Measurements from ENCODE around the gene GPRC5B.

Gene GPRC5B

DNA sequence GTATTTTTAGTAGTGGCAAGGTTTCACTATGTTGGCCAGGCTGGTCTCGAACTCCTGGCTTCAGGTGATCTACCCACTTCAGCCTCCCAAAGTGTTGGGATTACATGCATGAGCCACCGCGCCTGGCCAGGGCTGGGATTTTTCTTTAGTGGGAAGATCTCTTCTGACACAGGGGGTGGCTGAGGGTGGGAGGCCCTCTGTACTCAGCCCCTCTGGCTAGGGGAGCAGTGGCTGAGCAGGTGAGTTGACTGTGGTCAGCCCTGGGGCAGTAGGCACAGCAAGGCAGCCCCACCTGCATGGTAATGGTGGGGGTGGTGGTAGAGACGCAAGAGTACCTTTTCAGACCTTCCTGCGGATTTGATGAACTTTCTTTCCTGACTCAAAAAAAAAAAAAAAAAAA, 12.3 kb upstream of the GPRC5B start:
- no peak for DNase-seq (ENCODE audit: low read depth)

- DNase-seq (ENCODE audit: low read depth) = no peak
Observed at GRCh38 chr16:19894586-19894985, 9.9 kb upstream of the GPRC5B start.

DNA sequence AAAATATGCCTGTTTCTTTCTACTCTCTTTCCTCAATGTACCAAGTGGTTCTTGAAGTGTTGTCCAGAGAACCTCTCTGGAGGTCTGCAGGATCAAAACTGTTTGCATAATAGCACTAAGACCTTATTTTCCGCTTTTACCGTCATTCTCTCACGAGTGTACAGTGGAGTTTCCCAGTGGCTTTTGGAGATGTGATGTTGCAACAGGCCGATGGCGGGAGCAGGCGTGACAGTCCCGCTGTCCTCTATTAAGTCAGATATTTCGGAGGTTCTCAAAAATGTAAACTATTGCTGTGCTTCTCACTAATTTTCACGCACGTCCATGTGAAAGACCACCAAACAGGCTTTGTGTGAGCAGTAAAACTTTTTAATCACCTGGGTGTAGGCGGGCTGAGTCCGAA, 8.3 kb upstream of the GPRC5B start:
- no peak for DNase-seq (ENCODE audit: low read depth)

GRCh38 chr16:19890901-19891300, 6.3 kb upstream of the GPRC5B start:
- no peak for DNase-seq (ENCODE audit: low read depth)

- no peak for DNase-seq (ENCODE audit: low read depth)
Observed at GRCh38 chr16:19888834-19889233, 4.2 kb upstream of the GPRC5B start.

- DNase-seq (ENCODE audit: low read depth) = peak; percentile 33
Observed at GRCh38 chr16:19886073-19886941, 1.7 kb upstream of the GPRC5B start.

- no peak for DNase-seq (ENCODE audit: low read depth)
Observed at GRCh38 chr16:19885451-19886072, 914 bp upstream of the GPRC5B start.

GRCh38 chr16:19883966-19884485, 622 bp downstream of the GPRC5B start:
- no peak for DNase-seq (ENCODE audit: low read depth)

DNA sequence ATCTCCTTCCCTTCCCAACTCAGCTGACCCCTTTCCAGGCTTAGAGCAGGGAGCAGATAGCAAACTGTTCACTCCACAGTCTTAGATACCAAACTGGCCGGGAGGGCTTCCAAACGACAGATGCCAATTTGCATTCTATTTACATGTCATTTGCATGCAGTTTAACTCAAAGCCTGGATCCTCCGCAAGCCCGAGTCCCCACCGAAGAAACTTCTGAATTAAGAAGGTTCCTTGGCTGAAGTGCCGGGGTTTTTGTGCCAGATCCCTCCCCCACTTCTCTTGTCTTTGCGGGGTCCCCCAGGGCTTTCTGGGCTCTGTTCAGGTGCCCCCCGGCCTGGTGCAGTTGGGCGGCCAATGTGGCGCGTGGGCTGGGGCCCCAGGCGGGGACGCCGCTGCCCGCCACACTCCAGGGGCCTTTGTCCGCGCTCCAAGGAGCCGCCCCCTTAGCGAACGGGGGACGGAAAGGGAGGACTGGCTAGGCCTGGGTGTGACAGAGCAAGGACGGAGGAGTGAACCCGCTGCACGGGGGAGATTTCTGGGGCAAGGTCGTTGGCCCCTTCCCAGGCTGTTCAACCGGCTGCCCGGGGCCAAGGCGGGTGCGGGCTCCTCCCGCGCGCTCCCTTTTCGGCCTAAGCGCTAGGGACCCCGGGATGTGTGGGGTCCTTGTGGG, 1.2 kb downstream of the GPRC5B start:
- no peak for DNase-seq (ENCODE audit: low read depth)

DNA sequence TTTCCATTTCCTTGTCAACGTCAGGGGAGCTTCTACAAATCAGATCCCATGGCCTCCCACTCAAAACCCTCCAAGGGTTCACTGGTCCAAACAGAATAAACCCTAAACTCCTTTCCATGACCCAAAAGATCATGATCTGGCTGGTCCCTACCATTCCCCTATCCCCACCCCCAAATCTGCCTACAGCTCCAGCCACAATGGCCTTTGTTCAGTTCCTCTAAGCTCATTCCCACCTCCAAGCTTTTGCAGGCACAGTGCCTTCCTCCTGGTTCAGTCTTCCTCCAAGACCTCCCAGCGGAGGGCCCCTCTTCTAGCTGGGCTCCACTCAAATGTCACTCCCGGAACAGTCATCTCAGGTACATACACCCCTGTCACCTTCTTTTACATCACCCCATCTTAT, 2.0 kb downstream of the GPRC5B start:
- no peak for DNase-seq (ENCODE audit: low read depth)

DNA sequence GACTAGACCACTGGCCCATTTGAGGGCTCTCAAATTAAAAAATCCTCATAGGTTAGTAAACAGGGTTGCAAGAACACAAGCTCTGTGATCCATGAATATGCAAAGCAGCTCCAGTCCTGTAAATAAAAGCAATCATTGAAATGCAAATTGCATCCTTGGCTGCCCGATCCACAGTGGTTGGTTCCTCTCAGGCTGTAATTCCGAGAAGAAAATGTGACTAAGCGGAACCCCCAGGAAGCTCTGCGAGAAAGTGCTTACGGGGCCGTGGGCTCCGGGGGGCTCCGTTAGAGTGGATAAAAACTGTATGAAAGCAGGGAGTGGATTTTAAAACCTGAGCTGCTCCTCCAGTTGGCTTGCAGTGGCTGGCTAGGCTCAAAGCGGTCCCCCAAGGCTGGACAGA, 2.5 kb downstream of the GPRC5B start:
- DNase-seq (ENCODE audit: low read depth) = no peak

DNA sequence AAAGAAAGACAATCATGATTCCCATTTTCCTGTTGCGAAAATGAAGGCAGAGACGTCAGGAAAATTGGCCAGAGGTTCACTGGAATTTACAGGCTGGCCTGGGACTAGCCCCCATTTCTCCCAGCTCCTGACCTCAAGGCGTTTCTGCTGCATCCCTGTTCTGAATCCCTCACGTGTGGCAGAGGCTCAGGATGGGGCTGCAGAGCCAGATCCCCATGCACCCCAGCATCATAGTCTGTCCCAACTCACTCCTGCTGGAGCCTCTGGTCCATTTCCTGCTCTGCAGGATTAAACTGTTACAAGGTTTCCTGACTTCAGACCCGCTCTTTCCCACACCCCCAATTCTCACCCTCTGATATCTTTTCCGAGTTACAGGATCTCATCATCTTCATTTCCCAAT, 2.9 kb downstream of the GPRC5B start:
- DNase-seq (ENCODE audit: low read depth) = no peak

- no peak for DNase-seq (ENCODE audit: low read depth)
Observed at GRCh38 chr16:19881028-19881427, 3.6 kb downstream of the GPRC5B start.

GRCh38 chr16:19879241-19879792, 5.3 kb downstream of the GPRC5B start:
- no peak for DNase-seq (ENCODE audit: low read depth)

- DNase-seq (ENCODE audit: low read depth) = no peak
Observed at GRCh38 chr16:19878757-19879156, 5.9 kb downstream of the GPRC5B start.

DNA sequence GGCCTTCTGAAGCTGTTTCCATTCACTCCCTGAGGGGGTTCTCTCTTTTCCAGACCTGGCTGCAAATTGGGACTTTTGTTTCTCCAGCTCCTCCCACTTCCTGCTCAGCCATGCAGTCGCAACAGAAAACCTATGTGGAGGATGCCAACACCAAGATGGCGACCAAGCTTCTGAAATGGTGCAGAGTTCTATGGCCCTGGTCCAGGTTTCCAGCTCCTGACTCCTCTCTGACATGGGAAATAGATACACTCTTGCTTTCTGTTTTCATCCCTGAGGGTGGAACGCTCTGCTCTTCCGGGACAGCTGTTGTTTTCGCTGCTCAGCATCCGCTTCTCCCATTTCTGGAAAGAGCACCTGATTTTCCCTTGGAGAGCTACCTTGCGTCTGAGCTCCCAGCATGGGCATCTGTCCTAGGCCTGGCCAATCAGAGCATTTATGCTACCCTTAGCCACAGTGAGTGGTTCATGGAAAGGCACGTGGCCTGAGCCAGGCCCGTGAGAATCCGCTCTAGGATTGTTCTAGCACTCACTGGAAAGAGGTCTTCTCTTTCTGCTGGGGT, 8.1 kb downstream of the GPRC5B start:
- DNase-seq (ENCODE audit: low read depth) = no peak

GRCh38 chr16:19875900-19876299, 8.7 kb downstream of the GPRC5B start:
- no peak for DNase-seq (ENCODE audit: low read depth)

GRCh38 chr16:19874851-19875546, 9.6 kb downstream of the GPRC5B start:
- no peak for DNase-seq (ENCODE audit: low read depth)

GRCh38 chr16:19874026-19874425, 10.6 kb downstream of the GPRC5B start:
- DNase-seq (ENCODE audit: low read depth) = no peak

GRCh38 chr16:19872935-19873334, 11.7 kb downstream of the GPRC5B start:
- no peak for DNase-seq (ENCODE audit: low read depth)

- no peak for DNase-seq (ENCODE audit: low read depth)
Observed at GRCh38 chr16:19872179-19872863, 12.3 kb downstream of the GPRC5B start.

Data from HS-27A (cell line).